HUES48 (cell line): ENCODE measurements around the gene MYO5A.
"Not testable (repeated sequence)": the region's sequence is repeated elsewhere in the genome, so short reads cannot be mapped to it uniquely, and the experiment has no call there.

Experiments used
- H3K27ac ChIP-seq: one replicate; pipeline ENCODE4 v1.7.0; 2013; ENCODE audit warnings: low read depth, low read length, inconsistent platforms
- H3K27me3 ChIP-seq: 2 replicates; pipeline ENCODE4 v1.6.1; 2013; ENCODE audit warnings: mild to moderate bottlenecking, low read length; ENCODE audit not compliant: control insufficient read depth, insufficient read depth
- H3K36me3 ChIP-seq: 2 replicates; pipeline ENCODE4 v1.6.1; 2013; ENCODE audit warnings: low read length; ENCODE audit not compliant: control insufficient read depth, insufficient read depth
- H3K4me1 ChIP-seq: 2 replicates; pipeline ENCODE4 v1.6.1; 2013; ENCODE audit warnings: mild to moderate bottlenecking, low read length; ENCODE audit not compliant: control insufficient read depth, insufficient read depth
- H3K4me3 ChIP-seq: 2 replicates; pipeline ENCODE4 v1.5.1; 2013; ENCODE audit warnings: mild to moderate bottlenecking, low read depth, low read length
- H3K9ac ChIP-seq: 2 replicates; pipeline ENCODE4 v1.6.1; 2013; ENCODE audit warnings: mild to moderate bottlenecking, low read depth, low read length, moderate library complexity
- H3K9me3 ChIP-seq: 2 replicates; pipeline ENCODE4 v1.6.1; 2013; ENCODE audit warnings: low read length; ENCODE audit not compliant: control insufficient read depth, insufficient read depth

MYO5A gene

DNA sequence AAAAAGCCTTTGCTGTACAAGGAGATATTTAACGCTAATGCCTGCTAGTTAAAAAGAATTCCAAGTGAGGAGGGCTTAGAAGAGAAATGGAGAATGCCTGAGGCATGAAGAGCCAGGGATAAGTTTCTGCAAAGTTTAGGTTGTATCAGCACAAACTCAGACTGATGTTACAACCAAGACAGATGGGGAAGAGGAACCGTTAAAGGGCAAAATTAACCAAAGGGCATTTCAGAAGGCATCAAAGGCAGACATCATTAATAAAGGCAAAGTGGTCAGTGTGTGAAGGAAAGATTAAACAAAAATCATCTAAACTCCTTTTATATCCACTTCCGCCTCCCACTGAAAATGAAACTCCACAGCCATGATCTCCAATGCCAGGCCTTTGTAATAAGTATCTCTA, 7.0 kb downstream of the MYO5A start:
- H3K27me3 ChIP-seq = no peaks in the 10 kb centered on the region
- no peaks in the 10 kb centered on the region for H3K9me3 ChIP-seq
- no peaks in the 10 kb centered on the region for H3K36me3 ChIP-seq
- no peak overlapping the region for H3K9ac ChIP-seq
- H3K4me3 ChIP-seq = no peak overlapping the region
- no peak overlapping the region for H3K27ac ChIP-seq
- peaks cover 15% of the 10 kb centered on the region for H3K4me1 ChIP-seq

- H3K4me3 ChIP-seq = no peak overlapping the region
- no peak overlapping the region for H3K27ac ChIP-seq
- H3K27me3 ChIP-seq = no peaks in the 10 kb centered on the region
- H3K4me1 ChIP-seq = peaks cover 22% of the 10 kb centered on the region
- H3K36me3 ChIP-seq = no peaks in the 10 kb centered on the region
- H3K9me3 ChIP-seq = no peaks in the 10 kb centered on the region
- H3K9ac ChIP-seq = no peak overlapping the region
These were observed 8.3 kb downstream of the MYO5A start for GRCh38 chr15:52520421-52520820.

GRCh38 chr15:52518487-52519371, 10.0 kb downstream of the MYO5A start:
- Histone ChIP-seq H3K27ac (no peak overlapping the region), H3K4me1 (peaks cover 25% of the 10 kb centered on the region), H3K4me3 (no peak overlapping the region), H3K9me3 (no peaks in the 10 kb centered on the region), H3K36me3 (no peaks in the 10 kb centered on the region), H3K9ac (no peak overlapping the region), H3K27me3 (no peaks in the 10 kb centered on the region)

- no peak overlapping the region for H3K27ac ChIP-seq
- H3K27me3 ChIP-seq = no peaks in the 10 kb centered on the region
- no peak overlapping the region for H3K4me3 ChIP-seq
- no peaks in the 10 kb centered on the region for H3K9me3 ChIP-seq
- no peaks in the 10 kb centered on the region for H3K36me3 ChIP-seq
- H3K9ac ChIP-seq = no peak overlapping the region
- H3K4me1 ChIP-seq = peaks cover 11% of the 10 kb centered on the region
These were observed 11.7 kb downstream of the MYO5A start for GRCh38 chr15:52517014-52517413.

GRCh38 chr15:52515343-52515742, 13.3 kb downstream of the MYO5A start:
- Histone ChIP-seq H3K27ac (no peak overlapping the region), H3K27me3 (no peaks in the 10 kb centered on the region), H3K9me3 (no peaks in the 10 kb centered on the region), H3K9ac (no peak overlapping the region), H3K4me3 (no peak overlapping the region), H3K36me3 (no peaks in the 10 kb centered on the region), H3K4me1 (peaks cover 11% of the 10 kb centered on the region)

DNA sequence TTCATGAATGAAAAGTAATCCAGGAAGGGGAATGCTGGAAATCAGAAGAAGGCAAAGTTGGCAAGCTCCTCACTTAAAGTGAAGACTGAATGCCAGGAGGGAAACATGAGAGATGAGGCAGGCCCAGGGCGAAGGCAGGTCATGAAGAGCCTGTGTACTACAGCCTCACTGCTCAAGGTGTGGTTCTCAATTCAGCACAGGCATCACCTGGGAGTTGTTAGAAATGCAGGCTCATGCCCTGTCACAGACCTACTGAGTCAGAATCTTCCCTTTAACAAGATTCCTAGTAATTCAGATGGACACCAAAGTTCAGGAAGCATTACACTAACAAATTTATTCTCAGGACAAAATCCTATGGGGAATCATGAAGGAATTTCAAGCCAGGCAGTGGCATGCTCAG, 14.2 kb downstream of the MYO5A start:
- H3K27ac ChIP-seq = no peak overlapping the region
- peaks cover 11% of the 10 kb centered on the region for H3K4me1 ChIP-seq
- no peak overlapping the region for H3K9ac ChIP-seq
- no peaks in the 10 kb centered on the region for H3K36me3 ChIP-seq
- no peak overlapping the region for H3K4me3 ChIP-seq
- no peaks in the 10 kb centered on the region for H3K27me3 ChIP-seq
- H3K9me3 ChIP-seq = no peaks in the 10 kb centered on the region

DNA sequence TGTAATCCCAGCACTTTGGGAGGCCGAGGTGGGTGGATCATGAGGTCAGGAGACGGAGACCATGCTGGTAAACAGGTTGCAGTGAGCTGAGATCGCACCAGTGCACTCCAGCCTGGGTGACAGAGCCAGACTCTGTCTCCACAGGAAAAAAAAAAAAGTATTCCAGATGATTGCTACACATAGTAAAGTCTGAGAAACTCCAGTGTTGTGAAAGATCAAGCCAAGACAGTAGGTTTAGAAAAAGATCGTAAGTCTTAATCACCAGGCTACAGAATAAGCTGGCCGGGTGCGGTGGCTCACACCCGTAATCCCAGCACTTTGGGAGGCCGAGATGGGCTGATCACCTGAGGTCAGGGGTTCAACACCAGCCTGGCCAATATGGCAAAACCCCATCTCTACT, 15.8 kb downstream of the MYO5A start:
- H3K27me3 ChIP-seq, H3K27ac ChIP-seq, H3K4me3 ChIP-seq, H3K36me3 ChIP-seq, H3K9me3 ChIP-seq, H3K9ac ChIP-seq: not testable (repeated sequence)
- peaks cover 23% of the 10 kb centered on the region for H3K4me1 ChIP-seq

- Histone ChIP-seq H3K9ac (no peak overlapping the region), H3K9me3 (no peaks in the 10 kb centered on the region), H3K4me3 (no peak overlapping the region), H3K27ac (no peak overlapping the region), H3K36me3 (no peaks in the 10 kb centered on the region), H3K4me1 (peaks cover 18% of the 10 kb centered on the region), H3K27me3 (no peaks in the 10 kb centered on the region)
These were observed 17.6 kb downstream of the MYO5A start for GRCh38 chr15:52511084-52511483.

DNA sequence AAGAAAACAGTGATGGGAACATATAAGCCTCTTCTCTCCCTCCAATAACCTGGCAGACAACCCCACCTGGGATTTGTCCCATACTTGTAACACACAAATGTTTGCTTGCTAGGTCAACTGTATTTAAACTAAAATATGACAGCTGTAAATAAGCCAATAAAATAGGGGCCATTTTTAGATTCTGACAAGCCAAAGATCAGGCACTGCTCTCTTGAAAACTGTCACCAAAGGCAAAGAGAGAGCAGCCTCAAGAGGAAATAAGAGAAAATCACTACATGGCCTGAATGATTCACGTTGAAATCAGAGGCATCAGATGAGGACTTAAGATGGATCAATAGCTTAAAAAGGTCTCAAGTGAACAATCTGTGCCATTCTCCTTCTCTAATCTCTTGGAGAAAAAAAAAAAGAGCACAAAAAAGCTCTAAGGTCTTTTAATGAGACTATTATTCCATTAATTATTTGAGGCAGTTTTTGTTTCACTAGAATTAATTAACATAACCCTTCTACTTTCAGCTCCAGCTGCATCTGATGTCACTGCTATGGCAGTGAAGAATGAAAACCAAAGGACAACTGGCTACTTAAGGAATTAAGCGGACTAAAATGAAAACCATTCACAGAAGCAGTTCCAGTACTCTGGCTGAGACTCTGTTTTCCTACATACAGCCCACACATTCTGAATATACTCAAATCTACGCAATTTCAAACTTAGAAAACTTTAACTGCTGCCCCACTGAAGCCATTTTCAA, 19.0 kb downstream of the MYO5A start:
- Histone ChIP-seq H3K36me3 (no peaks in the 10 kb centered on the region), H3K27ac (no peak overlapping the region), H3K4me1 (peaks cover 17% of the 10 kb centered on the region)

GRCh38 chr15:52506549-52506948, 22.1 kb downstream of the MYO5A start:
- no peaks in the 10 kb centered on the region for H3K36me3 ChIP-seq
- H3K27me3 ChIP-seq = no peaks in the 10 kb centered on the region
- no peak overlapping the region for H3K4me3 ChIP-seq
- no peaks in the 10 kb centered on the region for H3K9me3 ChIP-seq
- peaks cover 13% of the 10 kb centered on the region; the same call in 1 of the 2 replicates for H3K4me1 ChIP-seq
- no peak overlapping the region for H3K27ac ChIP-seq
- no peak overlapping the region for H3K9ac ChIP-seq

More for the DNA sequence above, 19.0 kb downstream of the MYO5A start:
- H3K27me3 ChIP-seq = no peaks in the 10 kb centered on the region
- no peaks in the 10 kb centered on the region for H3K9me3 ChIP-seq
- H3K9ac ChIP-seq = no peak overlapping the region
- H3K4me3 ChIP-seq = no peak overlapping the region

- no peaks in the 10 kb centered on the region for H3K9me3 ChIP-seq
These were observed 23.5 kb downstream of the MYO5A start for GRCh38 chr15:52505151-52505550.

More at GRCh38 chr15:52505151-52505550, 23.5 kb downstream of the MYO5A start:
- Histone ChIP-seq H3K27ac (no peak overlapping the region), H3K4me1 (peaks cover 13% of the 10 kb centered on the region; the same call in 1 of the 2 replicates), H3K27me3 (no peaks in the 10 kb centered on the region), H3K4me3 (no peak overlapping the region), H3K9ac (no peak overlapping the region), H3K36me3 (no peaks in the 10 kb centered on the region)
